GM13977 (cell line): ENCODE data around the gene CDC27.
"Not testable (repeated sequence)": the region's sequence is repeated elsewhere in the genome, so short reads cannot be mapped to it uniquely, and the experiment has no call there.

Experiments
- DNase-seq: peaks from one replicate; pipeline ENCODE4 v3.0.0; 2012; ENCODE audit warnings: low spot score
- CTCF ChIP-seq: IDR thresholded peaks from 2 replicates; pipeline ENCODE4 v1.5.1; 2012; ENCODE audit warnings: mild to moderate bottlenecking, control low read depth; ENCODE audit not compliant: insufficient read depth; ENCODE audit errors: extremely low read depth, missing control alignments
- in situ Hi-C: fragments of 300-500 bp; cut with MboI; formaldehyde crosslinking; loops from one replicate; pipeline ENCODE4 v1.12.0; 2022; ENCODE audit warnings: low sequenced_read_pairs, low pct_unique_long_range_greater_than_20kb, mixed read lengths, inconsistent platforms; ENCODE audit not compliant: unreplicated experiment

Gene CDC27

GRCh38 chr17:47119746-47120520, 69.2 kb downstream of the CDC27 start:
- in situ Hi-C loops: no loop called here
- DNase-seq: no peak
- no peak for TF ChIP-seq CTCF

- no peak for TF ChIP-seq CTCF
- in situ Hi-C loops: no loop called here
- no peak for DNase-seq
Observed at GRCh38 chr17:47117386-47117785, 71.7 kb downstream of the CDC27 start.

- TF ChIP-seq CTCF: no peak
- in situ Hi-C loops: no loop called here
- no peak for DNase-seq
Observed at GRCh38 chr17:47106130-47106529, 83.0 kb downstream of the CDC27 start.

- DNase-seq, in situ Hi-C loops: not testable (repeated sequence)
Observed at GRCh38 chr17:47105246-47105645, 83.8 kb downstream of the CDC27 start.

- in situ Hi-C loops: no loop called here
- no peak for TF ChIP-seq CTCF
- DNase-seq: no peak
Observed at GRCh38 chr17:47102914-47103313, 86.2 kb downstream of the CDC27 start.

- in situ Hi-C loops: loop anchor here (5.0 kb wide), 1 partner anchor 888 kb away; no protein-coding TSS in a partner anchor
- DNase-seq: peak; percentile 84
- TF ChIP-seq CTCF: no peak
Observed at GRCh38 chr17:47099987-47100711, 88.9 kb downstream of the CDC27 start.

- no peak for TF ChIP-seq CTCF
- in situ Hi-C loops: loop anchor here (5.0 kb wide), 1 partner anchor 887 kb away; no protein-coding TSS in a partner anchor
- DNase-seq: no peak
Observed at GRCh38 chr17:47099451-47099986, 89.6 kb downstream of the CDC27 start.
